GM23248 (cell line): ENCODE data around the gene LCE1E.

ENCODE experiments used
- EZH2 ChIP-seq: fragments of 200-600 bp; sonication (generic); IDR thresholded peaks from 2 replicates; pipeline ENCODE4 v1.6.1; 2018; ENCODE audit warnings: antibody characterized with exemption, mild to moderate bottlenecking; ENCODE audit not compliant: insufficient read depth, poor library complexity, severe bottlenecking
- EZH2phosphoT487 ChIP-seq: fragments of 200-600 bp; sonication (generic); IDR thresholded peaks from 2 replicates; pipeline ENCODE4 v1.6.1; 2018; ENCODE audit warnings: antibody characterized with exemption, moderate library complexity, mild to moderate bottlenecking, low read depth; ENCODE audit not compliant: insufficient read depth

GRCh38 chr1:152756872-152757271, 29.2 kb upstream of the LCE1E start:
- TF ChIP-seq EZH2: no peak
- no peak for TF ChIP-seq EZH2phosphoT487
